C4-2B (cell line): ENCODE results near the gene PDZD2.
"Not testable (repeated sequence)": the region's sequence is repeated elsewhere in the genome, so short reads cannot be mapped to it uniquely, and the experiment has no call there.

Experiments used
- CTCF ChIP-seq: fragments of 450-650 bp; conservative IDR thresholded peaks from 2 replicates; pipeline ENCODE4 v1.5.1; 2017; ENCODE audit warnings: mild to moderate bottlenecking
- ZFX ChIP-seq: fragments of 450-650 bp; IDR thresholded peaks from 2 replicates; pipeline ENCODE4 v1.6.1; 2017

- not testable (repeated sequence) for TF ChIP-seq CTCF, ZFX
Measured at GRCh38 chr5:32015262-32015661, 376.3 kb downstream of the PDZD2 start.
